CD4-positive, alpha-beta T cell treated with Interleukin-4 for 1 hour (primary cell): ENCODE data around the gene CEP78.

Source experiments
- DNase-seq, 2 donors: peaks; one replicate each; pipeline ENCODE4 v3.0.0-alpha.2; 2020 to 2022

The CEP78 gene

DNA sequence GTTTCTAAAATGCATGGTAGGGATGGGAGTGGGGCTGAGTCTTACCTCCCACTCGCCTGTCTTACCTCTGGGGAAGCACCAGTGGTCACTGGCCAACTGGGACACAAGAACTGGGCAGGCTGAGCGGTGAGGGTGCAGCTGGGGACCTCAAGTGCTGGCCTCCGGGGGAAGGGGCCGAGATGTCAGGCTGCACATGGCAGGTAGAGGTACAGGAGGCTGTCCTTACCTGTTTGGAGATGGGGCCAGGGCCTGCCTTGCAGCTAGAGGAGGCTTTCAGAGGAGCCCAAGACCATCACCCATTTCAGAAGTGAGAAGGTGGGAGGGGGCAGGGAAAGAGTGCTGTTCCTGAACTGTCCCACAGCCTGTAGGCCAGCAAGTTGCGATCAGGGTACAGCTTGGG lies 75.2 kb downstream of the CEP78 start:
- no peak for DNase-seq

DNA sequence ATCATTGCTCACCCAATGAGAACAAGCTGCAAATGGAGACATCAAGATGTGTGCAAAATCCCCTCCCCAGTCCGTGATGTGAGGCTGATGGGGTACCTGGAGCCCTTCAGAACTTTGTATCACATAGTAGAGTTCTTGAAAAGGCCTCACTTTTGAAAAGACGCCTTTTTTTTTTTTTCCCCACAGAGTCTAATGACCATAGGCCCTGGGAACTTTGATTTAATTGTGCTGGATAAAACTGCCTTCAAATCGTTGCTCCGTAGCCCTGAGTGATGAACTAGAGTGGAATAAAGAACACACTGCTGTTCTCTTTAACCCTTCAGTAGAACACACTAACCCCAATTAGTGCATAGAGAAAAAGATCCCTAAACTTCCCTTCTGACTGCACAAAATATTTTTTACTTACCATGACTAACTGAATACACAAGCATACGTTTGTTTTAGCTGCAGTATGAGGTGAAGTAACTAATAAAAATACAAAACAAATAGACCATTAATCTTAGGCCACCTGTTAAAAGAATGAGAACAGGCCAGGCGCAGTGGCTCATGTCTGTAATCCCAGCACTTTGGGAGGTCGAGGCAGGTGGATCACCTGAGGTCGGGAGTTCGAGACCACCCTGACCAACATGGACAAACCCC lies 76.1 kb downstream of the CEP78 start:
- no peak for DNase-seq

- no peak for DNase-seq
Observed at GRCh38 chr9:78314550-78314949, 78.7 kb downstream of the CEP78 start.

- no peak for DNase-seq
Observed at GRCh38 chr9:78314953-78315870, 79.3 kb downstream of the CEP78 start.

GRCh38 chr9:78316166-78316892 lies 80.5 kb downstream of the CEP78 start:
- DNase-seq = no peak

- DNase-seq = no peak
Observed at GRCh38 chr9:78319197-78320029, 83.5 kb downstream of the CEP78 start.

- DNase-seq = no peak
Observed at GRCh38 chr9:78320030-78320693, 84.3 kb downstream of the CEP78 start.

DNA sequence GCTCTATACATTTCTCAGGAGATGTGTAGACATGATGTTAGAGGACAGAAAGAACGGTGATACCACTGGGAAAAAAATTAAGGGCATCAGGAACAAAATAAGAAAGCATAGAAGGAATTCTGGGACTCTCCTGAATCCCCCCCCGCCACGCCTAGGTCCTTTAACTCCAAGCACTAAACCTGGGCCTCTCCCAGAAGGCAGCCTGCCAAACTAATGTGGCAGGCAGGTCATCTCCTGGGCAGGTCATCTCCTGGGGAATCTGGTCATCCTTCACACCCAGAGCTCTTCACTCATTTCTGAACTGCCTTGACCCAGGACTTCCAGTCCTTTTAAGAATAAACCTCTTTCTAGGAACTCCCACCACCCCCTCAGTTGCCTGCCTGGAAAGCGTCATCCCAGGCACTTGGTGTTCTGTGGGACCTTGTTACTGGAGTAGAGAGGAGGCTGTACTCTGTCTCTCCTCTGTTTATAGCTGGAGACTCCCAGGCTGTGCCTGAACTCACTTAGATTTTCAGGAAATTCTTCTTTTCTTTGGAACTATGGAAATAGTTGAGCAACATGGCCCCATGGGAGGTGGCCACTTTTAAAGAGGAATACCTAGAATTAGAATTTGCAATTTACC lies 85.1 kb downstream of the CEP78 start:
- no peak for DNase-seq

- DNase-seq = no peak
Observed at GRCh38 chr9:78321505-78321904, 85.6 kb downstream of the CEP78 start.

GRCh38 chr9:78324068-78324650 lies 88.3 kb downstream of the CEP78 start:
- no peak for DNase-seq

DNA sequence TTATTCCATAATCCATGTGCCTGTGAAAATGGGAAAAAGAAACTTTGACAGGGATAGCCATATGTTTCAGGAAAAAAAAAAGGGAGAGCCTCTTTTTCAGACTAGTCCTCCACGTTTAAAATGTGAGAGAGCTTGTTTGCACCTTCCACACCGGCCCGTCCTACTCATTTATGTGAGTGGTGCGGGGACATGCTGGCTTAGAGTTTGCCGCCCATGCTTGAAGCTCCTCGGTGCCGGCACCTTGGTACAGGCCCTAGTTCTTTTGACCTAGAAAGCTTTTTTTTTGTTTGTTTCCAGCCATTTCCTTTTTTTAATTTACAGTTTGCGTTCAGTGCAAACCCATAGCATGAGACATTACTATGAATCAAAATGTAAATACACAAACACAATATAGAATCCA lies 88.8 kb downstream of the CEP78 start:
- no peak for DNase-seq

GRCh38 chr9:78325343-78325742 lies 89.5 kb downstream of the CEP78 start:
- DNase-seq = no peak

DNA sequence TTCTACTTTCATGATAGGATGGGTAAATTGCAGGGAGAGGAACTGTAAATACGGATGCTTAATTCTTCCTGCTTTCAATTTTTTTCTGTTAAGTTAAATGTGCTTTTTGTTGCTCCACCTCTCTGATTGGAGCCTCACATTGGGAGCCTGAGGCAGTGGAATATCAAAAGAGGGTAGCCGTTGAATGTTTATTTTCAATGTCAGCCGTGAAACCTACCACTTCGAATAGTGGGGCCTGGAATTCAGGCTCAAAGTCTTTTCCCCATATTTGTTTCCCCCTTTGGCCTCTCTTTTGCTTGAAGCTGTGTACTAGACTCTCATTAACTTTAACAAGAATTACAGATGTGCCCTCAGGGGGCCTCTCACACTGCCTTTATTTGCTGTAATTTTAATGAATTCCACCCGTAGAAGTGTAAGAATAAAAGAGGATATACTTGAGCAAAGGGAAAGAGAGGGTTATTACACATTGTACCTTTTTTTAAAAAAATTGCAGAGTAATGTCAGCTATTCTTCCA lies 90.0 kb downstream of the CEP78 start:
- DNase-seq = no peak

DNA sequence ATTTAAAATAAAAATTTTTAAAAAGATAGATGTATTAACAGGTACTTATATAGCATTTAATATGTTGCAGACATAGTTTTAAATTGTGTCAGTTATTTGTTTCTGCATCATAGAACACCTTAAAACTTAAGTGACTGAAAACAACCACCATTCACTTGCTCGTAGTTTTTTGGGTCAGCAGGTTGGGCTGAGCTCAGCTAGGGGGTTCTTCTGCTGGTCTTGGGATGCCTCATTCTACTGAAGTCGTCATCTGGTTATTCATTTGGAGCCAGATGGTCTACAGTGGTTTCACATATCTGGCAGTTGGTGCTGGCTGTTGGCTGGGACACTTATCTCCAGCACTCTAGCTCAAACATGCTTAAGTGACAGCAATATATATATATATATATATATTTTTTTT lies 90.7 kb downstream of the CEP78 start:
- DNase-seq = no peak
